GM12878 (cell line): Measurements from ENCODE around the gene IGF2R. TPM values are rescaled to one million over a fixed set of nuclear protein-coding genes. Genes with fewer than 3 reads are reported as not detected.
A peak's percentile ranks its signal among the peaks of the same experiment; 100 is the strongest.

Experiments used
- BCL11A ChIP-seq: IDR thresholded peaks from 2 replicates; pipeline ENCODE4 v1.6.1; 2011; ENCODE audit warnings: low read depth, low read length
- BHLHE40 ChIP-seq, 2 experiments: fragments of 450-650 bp in 1 of 2; IDR thresholded peaks; 2 replicates each; pipeline ENCODE4 v1.6.1; 2011 to 2017; ENCODE audit warnings: low read depth in 2 of 2, borderline replicate concordance in 1 of 2, improper control_type of control experiment in 1 of 2, low read length in 1 of 2, mild to moderate bottlenecking in 1 of 2
- BMI1 ChIP-seq: fragments of 450-650 bp; IDR thresholded peaks from 2 replicates; pipeline ENCODE4 v1.6.1; 2016; ENCODE audit warnings: mild to moderate bottlenecking, moderate library complexity, borderline replicate concordance
- CHD2 ChIP-seq: IDR thresholded peaks from 2 replicates; pipeline ENCODE4 v1.6.1; 2011; ENCODE audit warnings: low read depth, low read length, improper control_type of control experiment, borderline replicate concordance
- CREM ChIP-seq: IDR thresholded peaks from 2 replicates; pipeline ENCODE4 v1.6.1; 2014; ENCODE audit warnings: antibody characterized with exemption, low read depth
- EP300 ChIP-seq, 2 experiments: fragments of 150-350 bp in 1 of 2; IDR thresholded peaks; 2 replicates each; pipeline ENCODE4 v1.6.1; 2011 to 2012; ENCODE audit warnings: low read depth in 2 of 2, low read length in 2 of 2, borderline replicate concordance in 1 of 2, improper control_type of control experiment in 1 of 2, inconsistent platforms in 1 of 2; ENCODE audit not compliant: control insufficient read depth in 1 of 2
- FOS ChIP-seq: IDR thresholded peaks from 3 replicates; pipeline ENCODE4 v1.6.1; 2011; ENCODE audit warnings: borderline replicate concordance; ENCODE audit not compliant: insufficient read length; ENCODE audit errors: extremely low read depth
- FOXM1 ChIP-seq: IDR thresholded peaks from 2 replicates; pipeline ENCODE4 v1.6.1; 2012; ENCODE audit warnings: low read depth, mild to moderate bottlenecking, inconsistent platforms, low read length, moderate library complexity
- HDAC2 ChIP-seq: fragments of 200-600 bp; sonication (generic); IDR thresholded peaks from 2 replicates; pipeline ENCODE4 v1.6.1; 2017
- IKZF2 ChIP-seq, 2 experiments: fragments of 450-650 bp; IDR thresholded peaks; 2 replicates each; pipeline ENCODE4 v1.6.1; 2017; ENCODE audit warnings: mild to moderate bottlenecking in 2 of 2, moderate library complexity in 2 of 2
- JUND ChIP-seq: IDR thresholded peaks from 2 replicates; pipeline ENCODE4 v1.6.1; 2012; ENCODE audit warnings: low read depth, mild to moderate bottlenecking, low read length, improper control_type of control experiment, moderate library complexity
- MEF2A ChIP-seq: IDR thresholded peaks from 2 replicates; pipeline ENCODE4 v1.6.1; 2011; ENCODE audit warnings: low read depth, mild to moderate bottlenecking, low read length, moderate library complexity; ENCODE audit not compliant: insufficient read depth
- MTA2 ChIP-seq: fragments of 450-650 bp; IDR thresholded peaks from 2 replicates; pipeline ENCODE4 v1.6.1; 2016; ENCODE audit warnings: low read depth, mild to moderate bottlenecking, moderate library complexity
- MXI1 ChIP-seq: fragments of 150-350 bp; IDR thresholded peaks from 2 replicates; pipeline ENCODE4 v1.6.1; 2011; ENCODE audit warnings: low read depth, mild to moderate bottlenecking, inconsistent platforms, low read length, improper control_type of control experiment
- NBN ChIP-seq: fragments of 450-650 bp; IDR thresholded peaks from 2 replicates; pipeline ENCODE4 v1.6.1; 2016
- NFIC ChIP-seq: IDR thresholded peaks from 2 replicates; pipeline ENCODE4 v1.6.1; 2012; ENCODE audit warnings: low read depth, mild to moderate bottlenecking, inconsistent platforms, low read length, moderate library complexity
- NR2C1 ChIP-seq: fragments of 450-650 bp; IDR thresholded peaks from 2 replicates; pipeline ENCODE4 v1.6.1; 2017; ENCODE audit warnings: antibody characterized with exemption, mild to moderate bottlenecking, moderate library complexity
- NR2C2 ChIP-seq: IDR thresholded peaks from 2 replicates; pipeline ENCODE4 v1.6.1; 2011; ENCODE audit warnings: borderline replicate concordance, low read depth; ENCODE audit not compliant: control insufficient read depth, insufficient read length
- PAX8 ChIP-seq: fragments of 450-650 bp; IDR thresholded peaks from 2 replicates; pipeline ENCODE4 v1.6.1; 2017; ENCODE audit warnings: mild to moderate bottlenecking, moderate library complexity
- PML ChIP-seq: IDR thresholded peaks from 2 replicates; pipeline ENCODE4 v1.6.1; 2012; ENCODE audit warnings: low read length, inconsistent platforms
- POLR2AphosphoS2 ChIP-seq: IDR thresholded peaks from 2 replicates; pipeline ENCODE4 v1.6.1; 2011; ENCODE audit warnings: low read depth, mild to moderate bottlenecking, low read length, improper control_type of control experiment, moderate library complexity
- SMAD1 ChIP-seq: fragments of 450-650 bp; IDR thresholded peaks from 2 replicates; pipeline ENCODE4 v1.6.1; 2018; ENCODE audit warnings: mild to moderate bottlenecking, low read depth; ENCODE audit not compliant: partially characterized antibody
- TBL1XR1 ChIP-seq: IDR thresholded peaks from 2 replicates; pipeline ENCODE4 v1.6.1; 2012; ENCODE audit warnings: low read depth, low read length, improper control_type of control experiment
- TCF12 ChIP-seq: IDR thresholded peaks from 2 replicates; pipeline ENCODE4 v1.6.1; 2011; ENCODE audit warnings: low read depth, mild to moderate bottlenecking, low read length
- ZBED1 ChIP-seq: IDR thresholded peaks from 2 replicates; pipeline ENCODE4 v1.6.1; 2016; ENCODE audit warnings: borderline replicate concordance
- ZNF384 ChIP-seq: IDR thresholded peaks from 2 replicates; pipeline ENCODE4 v1.6.1; 2012; ENCODE audit warnings: low read depth, mild to moderate bottlenecking, low read length, improper control_type of control experiment, borderline replicate concordance
- polyA plus RNA-seq, 11 experiments: library from polyadenylated mRNA; depleted of rRNA in 4 of 11; unstranded in 6 of 11; stranded (reverse) in 5 of 11; fragments of >200 nt; fragmentation: Nextera tagmentation in 4 of 11; fragmentation: Illumina TruSeq in 1 of 11; extraction: Ambion mirVana in 4 of 11; extraction: Trizol in 1 of 11; gene quantifications; 1 replicate in 1 of 11; 2 replicates in 10 of 11; pipeline versions ENCODE4 v1.2.1 to v1.2.3, GENCODE V29; 2011 to 2016; ENCODE audit warnings: inconsistent platforms in 2 of 11, missing spikeins in 2 of 11, low read depth in 1 of 11
- total RNA-seq, 4 experiments: library from RNA; depleted of rRNA in 3 of 4; stranded (reverse); fragments of >200 nt in 3 of 4; fragmentation: Illumina TruSeq in 1 of 4; extraction: Trizol in 1 of 4; gene quantifications; 2 replicates each; pipeline versions ENCODE4 v1.2.1 to v1.2.3, GENCODE V29; 2013 to 2021
- TF ChIP-seq, protein P1 (sequence below): fragments of 450-650 bp; conservative IDR thresholded peaks from 2 replicates; pipeline ENCODE4 v1.6.1; 2017; ENCODE audit warnings: mild to moderate bottlenecking, moderate library complexity
- TF ChIP-seq, protein P2 (sequence below): fragments of 450-650 bp; IDR thresholded peaks from 2 replicates; pipeline ENCODE4 v1.6.1; 2017; ENCODE audit warnings: mild to moderate bottlenecking, moderate library complexity

Gene IGF2R
- total and polyA plus RNA-seq, 10 of the 15 experiments (the other 5 are each of a cell fraction or from before 2014, with no cell fraction given): 1.00 to 40.1 (median 16.8) TPM

DNA sequence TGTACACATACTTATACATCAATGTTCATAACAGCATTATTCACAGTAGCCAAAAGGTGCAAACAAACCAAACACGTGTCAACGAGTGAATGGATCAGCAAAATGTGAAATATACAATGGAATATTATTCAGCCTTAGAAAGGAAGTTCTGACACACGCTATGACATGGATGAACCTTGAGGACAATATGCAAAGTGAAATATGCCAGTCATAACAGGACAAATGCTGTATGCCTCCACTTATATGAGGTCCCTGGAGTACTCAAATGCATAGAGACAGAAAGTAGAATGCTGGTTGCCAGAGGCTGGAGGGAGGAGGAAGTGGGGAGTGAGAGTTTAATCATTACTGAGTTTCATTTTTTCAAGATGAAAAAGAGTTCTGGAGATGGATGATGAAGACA is 37.8 kb upstream of the IGF2R start (continued):
- TF ChIP-seq TBL1XR1 (peak; percentile 72; the same call in 1 of the 2 replicates), NBN (peak; percentile 91), MTA2 (peak; percentile 95), HDAC2 (no peak), POLR2AphosphoS2 (no peak), NR2C1 (no peak), NR2C2 (no peak), FOS (no peak), BMI1 (0 out of 2 replicates have a peak, but pooled peaks have one; percentile 59), NFIC (peak; percentile 92), JUND (peak; percentile 84; the same call in 1 of the 2 replicates), ZNF384 (peak; percentile 30; the same call in 1 of the 2 replicates), FOXM1 (peak; percentile 76; the same call in 1 of the 2 replicates), MEF2A (no peak), CHD2 (peak; percentile 24; the same call in 1 of the 2 replicates), PAX8 (peak; percentile 48; the same call in 1 of the 2 replicates), BHLHE40 (IDR thresholded peaks at IDR 0.05; ENCODE audit: borderline replicate concordance in 1 of 2, low read depth in 2 of 2, low read length in 1 of 2) (peak; percentile 39 to 75; a peak in 3 of 4 replicates), CREM (peak; percentile 80), MXI1 (peak; percentile 56; the same call in 1 of the 2 replicates), SMAD1 (peak; percentile 46), EP300 (IDR thresholded peaks at IDR 0.05; ENCODE audit: borderline replicate concordance in 1 of 2, control insufficient read depth in 1 of 2, low read depth in 2 of 2, low read length in 2 of 2) (peak; percentile 79 to 81), BCL11A (peak; percentile 88), ZBED1 (no peak), IKZF2 (IDR thresholded peaks at IDR 0.05) (peak; percentile 95 to 97), TCF12 (0 out of 2 replicates have a peak, but pooled peaks have one; percentile 42), PML (0 out of 2 replicates have a peak, but pooled peaks have one; percentile 38)
- TF ChIP-seq, protein P1, sequence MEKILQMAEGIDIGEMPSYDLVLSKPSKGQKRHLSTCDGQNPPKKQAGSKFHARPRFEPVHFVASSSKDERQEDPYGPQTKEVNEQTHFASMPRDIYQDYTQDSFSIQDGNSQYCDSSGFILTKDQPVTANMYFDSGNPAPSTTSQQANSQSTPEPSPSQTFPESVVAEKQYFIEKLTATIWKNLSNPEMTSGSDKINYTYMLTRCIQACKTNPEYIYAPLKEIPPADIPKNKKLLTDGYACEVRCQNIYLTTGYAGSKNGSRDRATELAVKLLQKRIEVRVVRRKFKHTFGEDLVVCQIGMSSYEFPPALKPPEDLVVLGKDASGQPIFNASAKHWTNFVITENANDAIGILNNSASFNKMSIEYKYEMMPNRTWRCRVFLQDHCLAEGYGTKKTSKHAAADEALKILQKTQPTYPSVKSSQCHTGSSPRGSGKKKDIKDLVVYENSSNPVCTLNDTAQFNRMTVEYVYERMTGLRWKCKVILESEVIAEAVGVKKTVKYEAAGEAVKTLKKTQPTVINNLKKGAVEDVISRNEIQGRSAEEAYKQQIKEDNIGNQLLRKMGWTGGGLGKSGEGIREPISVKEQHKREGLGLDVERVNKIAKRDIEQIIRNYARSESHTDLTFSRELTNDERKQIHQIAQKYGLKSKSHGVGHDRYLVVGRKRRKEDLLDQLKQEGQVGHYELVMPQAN: no peak
- TF ChIP-seq, protein P2, sequence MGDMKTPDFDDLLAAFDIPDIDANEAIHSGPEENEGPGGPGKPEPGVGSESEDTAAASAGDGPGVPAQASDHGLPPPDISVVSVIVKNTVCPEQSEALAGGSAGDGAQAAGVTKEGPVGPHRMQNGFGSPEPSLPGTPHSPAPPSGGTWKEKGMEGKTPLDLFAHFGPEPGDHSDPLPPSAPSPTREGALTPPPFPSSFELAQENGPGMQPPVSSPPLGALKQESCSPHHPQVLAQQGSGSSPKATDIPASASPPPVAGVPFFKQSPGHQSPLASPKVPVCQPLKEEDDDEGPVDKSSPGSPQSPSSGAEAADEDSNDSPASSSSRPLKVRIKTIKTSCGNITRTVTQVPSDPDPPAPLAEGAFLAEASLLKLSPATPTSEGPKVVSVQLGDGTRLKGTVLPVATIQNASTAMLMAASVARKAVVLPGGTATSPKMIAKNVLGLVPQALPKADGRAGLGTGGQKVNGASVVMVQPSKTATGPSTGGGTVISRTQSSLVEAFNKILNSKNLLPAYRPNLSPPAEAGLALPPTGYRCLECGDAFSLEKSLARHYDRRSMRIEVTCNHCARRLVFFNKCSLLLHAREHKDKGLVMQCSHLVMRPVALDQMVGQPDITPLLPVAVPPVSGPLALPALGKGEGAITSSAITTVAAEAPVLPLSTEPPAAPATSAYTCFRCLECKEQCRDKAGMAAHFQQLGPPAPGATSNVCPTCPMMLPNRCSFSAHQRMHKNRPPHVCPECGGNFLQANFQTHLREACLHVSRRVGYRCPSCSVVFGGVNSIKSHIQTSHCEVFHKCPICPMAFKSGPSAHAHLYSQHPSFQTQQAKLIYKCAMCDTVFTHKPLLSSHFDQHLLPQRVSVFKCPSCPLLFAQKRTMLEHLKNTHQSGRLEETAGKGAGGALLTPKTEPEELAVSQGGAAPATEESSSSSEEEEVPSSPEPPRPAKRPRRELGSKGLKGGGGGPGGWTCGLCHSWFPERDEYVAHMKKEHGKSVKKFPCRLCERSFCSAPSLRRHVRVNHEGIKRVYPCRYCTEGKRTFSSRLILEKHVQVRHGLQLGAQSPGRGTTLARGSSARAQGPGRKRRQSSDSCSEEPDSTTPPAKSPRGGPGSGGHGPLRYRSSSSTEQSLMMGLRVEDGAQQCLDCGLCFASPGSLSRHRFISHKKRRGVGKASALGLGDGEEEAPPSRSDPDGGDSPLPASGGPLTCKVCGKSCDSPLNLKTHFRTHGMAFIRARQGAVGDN: peak; percentile 78
